C4-2B (cell line): ENCODE results near the gene IL36B.

Experiments
- ZFX ChIP-seq: fragments of 450-650 bp; IDR thresholded peaks from 2 replicates; pipeline ENCODE4 v1.6.1; 2017
- TF ChIP-seq, protein P1 (sequence below): fragments of 450-650 bp; conservative IDR thresholded peaks from 2 replicates; pipeline ENCODE4 v1.5.1; 2017; ENCODE audit warnings: mild to moderate bottlenecking

DNA sequence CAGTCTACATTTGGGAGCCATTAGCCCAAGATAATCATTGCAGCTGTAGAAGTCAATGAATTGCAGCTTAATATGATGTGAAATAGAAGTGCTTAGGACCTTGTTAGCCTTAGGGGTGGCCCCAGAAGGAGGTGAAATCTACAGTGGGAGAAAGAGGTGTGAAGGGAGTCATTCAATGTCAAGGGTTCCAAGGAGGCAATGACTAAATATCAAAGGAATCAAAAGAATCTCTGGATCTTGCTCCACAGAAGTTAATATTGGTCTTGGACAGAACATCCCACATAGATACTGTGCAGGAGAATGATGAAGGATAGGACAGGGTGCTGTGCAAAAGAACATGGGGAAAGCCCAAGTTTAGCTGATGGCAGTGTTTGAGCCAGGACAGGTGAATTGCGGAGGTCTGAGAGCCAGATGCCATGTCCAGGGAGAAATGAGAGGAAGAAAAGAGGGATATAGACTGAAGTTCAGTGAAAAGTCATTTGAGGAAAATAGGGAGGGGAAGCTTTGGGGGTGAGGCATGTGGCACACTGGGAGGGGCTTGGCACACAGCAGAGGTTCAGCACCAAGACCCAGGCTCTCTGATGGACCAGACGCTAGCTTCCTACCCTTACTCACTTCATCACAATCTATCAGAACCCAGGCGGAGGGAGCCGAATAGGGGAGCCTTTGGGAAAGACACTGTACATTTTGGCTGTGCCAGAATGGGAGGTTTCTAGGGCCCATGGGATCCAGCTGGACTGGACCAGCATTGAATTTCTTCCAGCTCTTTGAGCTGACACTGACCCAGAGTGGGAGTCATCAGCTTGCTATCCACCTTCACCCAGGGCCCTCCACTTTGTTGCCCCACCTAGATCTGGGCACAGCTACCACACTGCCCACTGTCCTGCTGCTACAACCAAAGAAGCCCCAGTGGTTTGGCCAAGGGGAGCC is 17.3 kb upstream of the IL36B start:
- TF ChIP-seq, protein P1, sequence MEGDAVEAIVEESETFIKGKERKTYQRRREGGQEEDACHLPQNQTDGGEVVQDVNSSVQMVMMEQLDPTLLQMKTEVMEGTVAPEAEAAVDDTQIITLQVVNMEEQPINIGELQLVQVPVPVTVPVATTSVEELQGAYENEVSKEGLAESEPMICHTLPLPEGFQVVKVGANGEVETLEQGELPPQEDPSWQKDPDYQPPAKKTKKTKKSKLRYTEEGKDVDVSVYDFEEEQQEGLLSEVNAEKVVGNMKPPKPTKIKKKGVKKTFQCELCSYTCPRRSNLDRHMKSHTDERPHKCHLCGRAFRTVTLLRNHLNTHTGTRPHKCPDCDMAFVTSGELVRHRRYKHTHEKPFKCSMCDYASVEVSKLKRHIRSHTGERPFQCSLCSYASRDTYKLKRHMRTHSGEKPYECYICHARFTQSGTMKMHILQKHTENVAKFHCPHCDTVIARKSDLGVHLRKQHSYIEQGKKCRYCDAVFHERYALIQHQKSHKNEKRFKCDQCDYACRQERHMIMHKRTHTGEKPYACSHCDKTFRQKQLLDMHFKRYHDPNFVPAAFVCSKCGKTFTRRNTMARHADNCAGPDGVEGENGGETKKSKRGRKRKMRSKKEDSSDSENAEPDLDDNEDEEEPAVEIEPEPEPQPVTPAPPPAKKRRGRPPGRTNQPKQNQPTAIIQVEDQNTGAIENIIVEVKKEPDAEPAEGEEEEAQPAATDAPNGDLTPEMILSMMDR: no peak
- no peak for TF ChIP-seq ZFX
